ENCODE data around the gene ARTN. TPM values are rescaled to one million over a fixed set of nuclear protein-coding genes. Genes with fewer than 3 reads are reported as not detected.

ARTN gene
- total RNA-seq, 4 donors from 2014 or later, result 0.48 to 2.7 (median 1.3) TPM; not detected in 1

DNA sequence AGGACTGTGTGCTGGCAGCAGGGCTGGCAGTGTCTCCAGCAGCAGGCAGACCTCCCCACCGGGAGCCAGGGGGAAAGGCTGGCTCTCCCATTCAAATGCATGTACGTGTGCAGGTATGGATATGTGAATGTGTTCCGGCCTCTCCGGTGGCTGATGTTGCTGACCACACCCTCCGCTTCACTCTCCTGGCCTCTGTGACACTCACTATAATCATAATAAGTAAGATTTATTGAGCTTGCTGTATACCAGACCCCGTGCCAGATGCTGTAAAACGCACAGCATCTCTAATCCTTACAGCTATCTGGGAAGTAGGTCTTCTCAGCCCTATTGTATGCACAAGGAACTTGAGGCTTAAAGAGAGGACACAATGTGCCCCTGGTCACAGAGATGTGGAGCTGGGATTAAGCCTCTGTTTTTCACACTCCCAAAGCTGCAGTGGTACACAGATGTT is 20.5 kb upstream of the ARTN start:
- no peak overlapping the region for H3K4me3 ChIP-seq
- H3K27me3 ChIP-seq, result no peaks in the 10 kb centered on the region
- H3K36me3 ChIP-seq, result no peaks in the 10 kb centered on the region
- TF ChIP-seq, protein P1, sequence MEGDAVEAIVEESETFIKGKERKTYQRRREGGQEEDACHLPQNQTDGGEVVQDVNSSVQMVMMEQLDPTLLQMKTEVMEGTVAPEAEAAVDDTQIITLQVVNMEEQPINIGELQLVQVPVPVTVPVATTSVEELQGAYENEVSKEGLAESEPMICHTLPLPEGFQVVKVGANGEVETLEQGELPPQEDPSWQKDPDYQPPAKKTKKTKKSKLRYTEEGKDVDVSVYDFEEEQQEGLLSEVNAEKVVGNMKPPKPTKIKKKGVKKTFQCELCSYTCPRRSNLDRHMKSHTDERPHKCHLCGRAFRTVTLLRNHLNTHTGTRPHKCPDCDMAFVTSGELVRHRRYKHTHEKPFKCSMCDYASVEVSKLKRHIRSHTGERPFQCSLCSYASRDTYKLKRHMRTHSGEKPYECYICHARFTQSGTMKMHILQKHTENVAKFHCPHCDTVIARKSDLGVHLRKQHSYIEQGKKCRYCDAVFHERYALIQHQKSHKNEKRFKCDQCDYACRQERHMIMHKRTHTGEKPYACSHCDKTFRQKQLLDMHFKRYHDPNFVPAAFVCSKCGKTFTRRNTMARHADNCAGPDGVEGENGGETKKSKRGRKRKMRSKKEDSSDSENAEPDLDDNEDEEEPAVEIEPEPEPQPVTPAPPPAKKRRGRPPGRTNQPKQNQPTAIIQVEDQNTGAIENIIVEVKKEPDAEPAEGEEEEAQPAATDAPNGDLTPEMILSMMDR (IDR thresholded peaks at IDR 0.05), result no peak
- no peak for TF ChIP-seq POLR2A (IDR thresholded peaks at IDR 0.05)
- DNase-seq, result no peak
- no peaks in the 10 kb centered on the region for H3K4me1 ChIP-seq
- intact Hi-C loops (cut with DNase I; ENCODE audit: low total_unique reads), result no loop called here
- H3K27ac ChIP-seq, result peak overlapping the region in 1 of 2 donors; percentile 27
- H3K9me3 ChIP-seq, result no peaks in the 10 kb centered on the region

DNA sequence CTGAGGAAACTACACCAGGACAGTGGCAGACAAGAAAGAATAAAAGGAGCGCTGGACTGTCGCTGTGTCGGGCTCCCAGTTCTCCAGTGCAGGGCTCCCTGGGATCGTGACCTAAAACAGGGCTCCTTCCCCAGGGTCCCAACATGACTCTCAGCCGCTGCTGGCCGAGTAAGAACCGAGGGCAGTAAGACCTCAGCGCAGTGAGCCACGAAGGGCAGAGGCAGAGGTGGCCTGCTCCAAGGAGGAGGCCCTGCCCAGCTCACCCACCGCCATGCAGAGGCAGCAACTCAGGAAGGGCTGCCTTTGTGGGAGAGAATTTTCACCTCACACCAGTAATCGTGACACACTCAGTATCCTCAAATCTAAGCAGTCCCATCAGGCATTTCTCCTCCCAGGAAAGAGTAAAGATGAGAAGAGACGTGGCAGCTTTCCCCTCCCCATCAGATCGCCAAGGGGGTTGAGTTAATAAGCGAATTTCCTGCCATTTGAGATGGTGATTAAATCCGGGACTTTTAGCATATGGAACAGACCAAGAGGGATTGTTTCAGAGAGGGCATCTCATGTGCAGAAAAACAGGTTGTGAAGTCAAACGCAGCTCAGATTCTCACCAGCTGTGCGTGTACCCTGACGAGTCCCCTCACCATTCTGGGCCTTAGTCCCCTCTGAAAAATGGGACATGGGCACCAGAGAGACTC is 19.8 kb upstream of the ARTN start:
- no peaks in the 10 kb centered on the region for H3K4me1 ChIP-seq
- no peak overlapping the region for H3K4me3 ChIP-seq
- no peak for DNase-seq
- no peaks in the 10 kb centered on the region for H3K36me3 ChIP-seq
- H3K27me3 ChIP-seq, result no peaks in the 10 kb centered on the region
- peak overlapping the region in 1 of 2 donors; percentile 27 for H3K27ac ChIP-seq
- intact Hi-C loops (cut with DNase I; ENCODE audit: low total_unique reads), result no loop called here
- no peaks in the 10 kb centered on the region for H3K9me3 ChIP-seq
- TF ChIP-seq, protein P1 (IDR thresholded peaks at IDR 0.05), result no peak
- no peak for TF ChIP-seq POLR2A (IDR thresholded peaks at IDR 0.05)

DNA sequence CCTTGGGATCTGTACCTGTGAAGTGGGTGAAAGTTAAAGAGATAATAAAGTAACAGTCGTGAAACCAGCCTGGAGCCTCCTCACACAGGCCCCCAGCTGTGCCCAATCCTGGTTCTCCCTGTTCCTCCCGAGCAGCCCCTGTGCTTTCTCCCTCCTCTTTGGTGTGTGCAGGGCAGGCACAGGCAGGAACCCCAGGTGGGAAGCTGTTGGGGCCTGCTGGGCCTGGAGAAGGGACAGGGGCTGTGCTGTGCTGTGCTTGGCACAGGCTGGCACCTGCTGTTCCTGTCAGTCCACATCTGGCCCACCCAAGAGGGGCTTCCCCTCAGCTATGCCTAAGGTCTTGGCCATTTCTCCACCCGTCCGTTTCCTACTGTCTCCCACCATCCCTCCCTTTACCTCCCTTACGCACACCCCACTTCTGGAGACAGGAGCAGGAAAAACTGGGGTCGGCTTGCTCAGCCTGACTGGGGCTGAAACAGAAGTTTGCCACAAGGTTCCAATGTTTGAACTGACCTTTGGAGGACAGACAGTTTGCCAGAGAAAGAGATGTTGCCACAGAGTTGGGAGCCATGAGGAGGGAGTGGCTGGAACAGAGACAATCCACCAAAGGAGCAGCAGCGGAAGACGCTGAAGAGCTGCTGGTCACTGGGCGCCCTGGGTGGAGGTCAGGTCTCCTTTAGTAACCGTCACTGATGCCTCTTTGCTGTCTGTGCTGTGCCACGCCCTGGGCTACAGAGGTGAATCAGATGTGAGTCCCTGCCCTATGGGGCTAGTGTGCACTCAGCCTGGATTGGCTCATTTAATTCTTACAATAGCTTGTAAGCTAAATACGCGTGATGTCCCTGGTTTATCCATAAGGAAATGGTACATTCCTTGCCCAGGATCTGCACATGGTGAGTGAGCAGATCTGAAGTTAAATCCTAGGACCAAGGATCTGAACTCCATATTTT is 18.8 kb upstream of the ARTN start:
- Histone ChIP-seq H3K27me3 (no peaks in the 10 kb centered on the region), H3K9me3 (no peaks in the 10 kb centered on the region), H3K4me3 (no peak overlapping the region), H3K27ac (no peak overlapping the region), H3K4me1 (no peaks in the 10 kb centered on the region), H3K36me3 (no peaks in the 10 kb centered on the region)
- DNase-seq, result no peak
- TF ChIP-seq, protein P1 (IDR thresholded peaks at IDR 0.05), result no peak
- TF ChIP-seq POLR2A (IDR thresholded peaks at IDR 0.05), result no peak
- intact Hi-C loops (cut with DNase I; ENCODE audit: low total_unique reads), result no loop called here

DNA sequence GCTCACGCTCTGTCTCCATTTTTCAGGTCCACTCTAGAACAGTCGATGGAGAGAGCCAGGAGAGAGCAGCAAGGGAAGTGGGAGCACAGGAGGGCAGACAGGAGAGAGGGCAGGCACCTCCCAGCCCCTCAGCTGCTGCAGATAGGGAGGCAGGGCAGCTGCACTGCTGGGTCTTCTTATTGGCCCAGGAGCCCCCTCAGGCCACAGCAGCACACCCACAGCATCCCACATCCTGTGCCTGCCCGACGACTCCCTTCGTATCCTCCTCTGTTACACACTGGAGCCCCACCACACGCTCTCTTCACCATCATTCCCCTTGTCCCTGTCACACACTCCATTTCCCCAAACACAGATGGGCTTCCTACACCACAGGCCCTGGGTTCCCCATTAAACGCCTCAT is 13.7 kb upstream of the ARTN start:
- Histone ChIP-seq H3K4me1 (no peaks in the 10 kb centered on the region), H3K36me3 (no peaks in the 10 kb centered on the region), H3K27ac (no peak overlapping the region), H3K4me3 (no peak overlapping the region), H3K27me3 (no peaks in the 10 kb centered on the region), H3K9me3 (no peaks in the 10 kb centered on the region)
- intact Hi-C loops (cut with DNase I; ENCODE audit: low total_unique reads), result no loop called here
- no peak for DNase-seq
- TF ChIP-seq, protein P1 (IDR thresholded peaks at IDR 0.05), result no peak
- TF ChIP-seq POLR2A (IDR thresholded peaks at IDR 0.05), result no peak

DNA sequence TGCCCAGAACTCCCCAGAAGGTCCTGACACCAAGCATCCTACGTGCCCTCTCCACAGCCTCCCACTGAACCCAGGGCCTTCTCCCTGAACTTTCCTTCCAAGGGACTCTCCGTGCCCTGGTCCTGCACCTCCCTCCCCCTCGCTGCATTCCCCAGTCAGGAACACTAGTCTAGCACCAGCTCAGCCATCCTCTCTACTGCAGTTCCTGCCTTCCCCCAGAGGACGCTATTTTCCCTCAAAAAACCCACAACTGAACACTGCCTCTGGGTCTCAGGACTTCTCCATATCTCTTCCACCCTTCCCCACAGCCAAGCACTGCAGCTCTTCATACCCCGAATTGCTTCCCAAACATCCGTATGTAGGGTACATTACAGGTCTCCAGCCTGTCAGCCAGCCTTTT is 12.6 kb upstream of the ARTN start:
- no peak for DNase-seq
- Histone ChIP-seq H3K4me3 (no peak overlapping the region), H3K4me1 (no peaks in the 10 kb centered on the region), H3K36me3 (no peaks in the 10 kb centered on the region), H3K27me3 (no peaks in the 10 kb centered on the region), H3K9me3 (no peaks in the 10 kb centered on the region), H3K27ac (no peak overlapping the region)
- TF ChIP-seq, protein P1 (IDR thresholded peaks at IDR 0.05), result no peak
- TF ChIP-seq POLR2A (IDR thresholded peaks at IDR 0.05), result no peak
- intact Hi-C loops (cut with DNase I; ENCODE audit: low total_unique reads), result no loop called here

Data from uterus (tissue), 4 donors.